ACC112 (cell line): Measurements from ENCODE around the gene MED25.

ENCODE experiments used
- H2AFZ ChIP-seq: fragments of 200-600 bp; sonication (generic); one replicate; pipeline ENCODE4 v1.6.0; 2017; ENCODE audit warnings: antibody characterized with exemption, low read length; ENCODE audit not compliant: unreplicated experiment
- H3K27ac ChIP-seq: fragments of 200-600 bp; sonication (generic); 2 replicates; pipeline ENCODE4 v1.5.1; 2014; ENCODE audit warnings: low read depth, mild to moderate bottlenecking, antibody characterized with exemption, low read length, moderate library complexity
- H3K27me3 ChIP-seq: fragments of 200-600 bp; sonication (generic); 2 replicates; pipeline ENCODE4 v1.6.1; 2014; ENCODE audit warnings: mild to moderate bottlenecking, antibody characterized with exemption, low read length, moderate library complexity, mixed read lengths; ENCODE audit not compliant: insufficient read depth
- H3K36me3 ChIP-seq: fragments of 200-600 bp; sonication (generic); 2 replicates; pipeline ENCODE4 v1.6.1; 2016; ENCODE audit warnings: mild to moderate bottlenecking, antibody characterized with exemption, low read length, moderate library complexity, mixed read lengths; ENCODE audit not compliant: insufficient read depth
- H3K4me1 ChIP-seq: fragments of 200-600 bp; sonication (generic); one replicate; pipeline ENCODE4 v1.6.1; 2016; ENCODE audit warnings: low read length, mixed read lengths; ENCODE audit not compliant: insufficient read depth, unreplicated experiment, control insufficient read depth
- H3K4me3 ChIP-seq: fragments of 200-600 bp; sonication (generic); 2 replicates; pipeline ENCODE4 v1.5.1; 2014; ENCODE audit warnings: mild to moderate bottlenecking, low read depth, low read length
- H3K79me2 ChIP-seq: fragments of 200-600 bp; sonication (generic); one replicate; pipeline ENCODE4 v1.6.0; 2016; ENCODE audit warnings: low read length; ENCODE audit not compliant: control insufficient read depth, unreplicated experiment, insufficient read depth

The MED25 gene

GRCh38 chr19:49852631-49853126, 34.6 kb downstream of the MED25 start:
- Histone ChIP-seq H2AFZ (no peak overlapping the region), H3K27me3 (no peaks in the 10 kb centered on the region), H3K4me3 (peak overlapping the region; percentile 96), H3K27ac (no peak overlapping the region), H3K36me3 (no peaks in the 10 kb centered on the region), H3K4me1 (peaks cover 18% of the 10 kb centered on the region), H3K79me2 (peaks cover 26% of the 10 kb centered on the region)

- Histone ChIP-seq H3K4me1 (peaks cover 16% of the 10 kb centered on the region), H2AFZ (no peak overlapping the region), H3K79me2 (peaks cover 26% of the 10 kb centered on the region), H3K27me3 (no peaks in the 10 kb centered on the region), H3K27ac (no peak overlapping the region), H3K4me3 (no peak overlapping the region), H3K36me3 (no peaks in the 10 kb centered on the region)
Measured at GRCh38 chr19:49853852-49854377, 35.8 kb downstream of the MED25 start.

GRCh38 chr19:49854378-49855263, 36.5 kb downstream of the MED25 start:
- H3K79me2 ChIP-seq = peaks cover 26% of the 10 kb centered on the region
- H2AFZ ChIP-seq = no peak overlapping the region
- H3K27me3 ChIP-seq = no peaks in the 10 kb centered on the region
- no peaks in the 10 kb centered on the region for H3K36me3 ChIP-seq
- H3K27ac ChIP-seq = no peak overlapping the region
- H3K4me3 ChIP-seq = no peak overlapping the region
- peaks cover 20% of the 10 kb centered on the region for H3K4me1 ChIP-seq

GRCh38 chr19:49855277-49855675, 37.2 kb downstream of the MED25 start:
- Histone ChIP-seq H3K27ac (no peak overlapping the region), H3K36me3 (no peaks in the 10 kb centered on the region)

GRCh38 chr19:49855676-49856573, 37.8 kb downstream of the MED25 start:
- Histone ChIP-seq H3K36me3 (no peaks in the 10 kb centered on the region), H3K79me2 (peaks cover 21% of the 10 kb centered on the region)

More at GRCh38 chr19:49855277-49855675, 37.2 kb downstream of the MED25 start:
- no peak overlapping the region for H2AFZ ChIP-seq
- H3K4me3 ChIP-seq = no peak overlapping the region
- peaks cover 23% of the 10 kb centered on the region for H3K4me1 ChIP-seq
- no peaks in the 10 kb centered on the region for H3K27me3 ChIP-seq
- peaks cover 21% of the 10 kb centered on the region for H3K79me2 ChIP-seq

GRCh38 chr19:49856574-49857021, 38.5 kb downstream of the MED25 start:
- H2AFZ ChIP-seq = no peak overlapping the region
- H3K27ac ChIP-seq = no peak overlapping the region
- no peaks in the 10 kb centered on the region for H3K27me3 ChIP-seq
- peaks cover 21% of the 10 kb centered on the region for H3K79me2 ChIP-seq
- no peak overlapping the region for H3K4me3 ChIP-seq
- H3K4me1 ChIP-seq = peaks cover 23% of the 10 kb centered on the region
- H3K36me3 ChIP-seq = no peaks in the 10 kb centered on the region

More at GRCh38 chr19:49855676-49856573, 37.8 kb downstream of the MED25 start:
- Histone ChIP-seq H3K27ac (no peak overlapping the region), H3K4me3 (no peak overlapping the region), H3K27me3 (no peaks in the 10 kb centered on the region), H3K4me1 (peaks cover 23% of the 10 kb centered on the region), H2AFZ (no peak overlapping the region)

GRCh38 chr19:49857061-49857837, 39.2 kb downstream of the MED25 start:
- Histone ChIP-seq H2AFZ (no peak overlapping the region), H3K36me3 (no peaks in the 10 kb centered on the region), H3K4me3 (no peak overlapping the region), H3K27ac (no peak overlapping the region), H3K4me1 (peaks cover 21% of the 10 kb centered on the region), H3K27me3 (no peaks in the 10 kb centered on the region), H3K79me2 (peaks cover 14% of the 10 kb centered on the region)

GRCh38 chr19:49857838-49858087, 39.7 kb downstream of the MED25 start:
- no peaks in the 10 kb centered on the region for H3K27me3 ChIP-seq
- H3K36me3 ChIP-seq = no peaks in the 10 kb centered on the region
- H2AFZ ChIP-seq = no peak overlapping the region
- H3K27ac ChIP-seq = no peak overlapping the region
- no peak overlapping the region for H3K4me3 ChIP-seq
- peaks cover 16% of the 10 kb centered on the region for H3K4me1 ChIP-seq
- H3K79me2 ChIP-seq = peaks cover 9% of the 10 kb centered on the region

GRCh38 chr19:49858088-49858985, 40.2 kb downstream of the MED25 start:
- Histone ChIP-seq H3K4me3 (no peak overlapping the region), H3K79me2 (peaks cover 5% of the 10 kb centered on the region), H3K4me1 (peaks cover 15% of the 10 kb centered on the region), H2AFZ (no peak overlapping the region), H3K27me3 (no peaks in the 10 kb centered on the region), H3K27ac (peak overlapping the region; percentile 54), H3K36me3 (no peaks in the 10 kb centered on the region)
